Karpas-422 (cell line): ENCODE data around the gene RNFT2. TPM values are rescaled to one million over a fixed set of nuclear protein-coding genes. Genes with fewer than 3 reads are reported as not detected.

Experiments used
- DNase-seq: peaks from one replicate; pipeline ENCODE4 v3.0.0-alpha.2; 2015
- H2AFZ ChIP-seq: fragments of 200-600 bp; sonication (generic); 2 replicates; pipeline ENCODE4 v1.6.1; 2014; ENCODE audit warnings: antibody characterized with exemption, low read length, mixed read lengths
- H3K27ac ChIP-seq: fragments of 200-600 bp; sonication (generic); 2 replicates; pipeline ENCODE4 v1.5.1; 2014; ENCODE audit warnings: mild to moderate bottlenecking, low read length, moderate library complexity
- H3K27me3 ChIP-seq: fragments of 200-600 bp; sonication (generic); 2 replicates; pipeline ENCODE4 v1.6.1; 2014; ENCODE audit warnings: low read length, mixed read lengths
- H3K36me3 ChIP-seq: fragments of 200-600 bp; sonication (generic); 2 replicates; pipeline ENCODE4 v1.6.1; 2014; ENCODE audit warnings: low read length, mixed read lengths; ENCODE audit not compliant: insufficient read depth
- H3K4me1 ChIP-seq: fragments of 200-600 bp; sonication (generic); 2 replicates; pipeline ENCODE4 v1.6.1; 2014; ENCODE audit warnings: mild to moderate bottlenecking, low read length, mixed read lengths
- H3K4me2 ChIP-seq: fragments of 200-600 bp; sonication (generic); 2 replicates; pipeline ENCODE4 v1.6.1; 2014; ENCODE audit warnings: low read length, low read depth, mild to moderate bottlenecking; ENCODE audit not compliant: poor library complexity, severe bottlenecking
- H3K4me3 ChIP-seq: fragments of 200-600 bp; sonication (generic); 2 replicates; pipeline ENCODE4 v1.5.1; 2014; ENCODE audit warnings: mild to moderate bottlenecking, antibody characterized with exemption, low read length, mixed read lengths
- H3K79me2 ChIP-seq: fragments of 200-600 bp; sonication (generic); 2 replicates; pipeline ENCODE4 v1.6.1; 2014; ENCODE audit warnings: mild to moderate bottlenecking, low read length, mixed read lengths
- H3K9ac ChIP-seq: fragments of 200-600 bp; sonication (generic); 2 replicates; pipeline ENCODE4 v1.6.0; 2014; ENCODE audit warnings: low read length
- H3K9me2 ChIP-seq: fragments of 200-600 bp; sonication (generic), shearing (Covaris generic); replicated peaks from 2 replicates; pipeline ENCODE4 v1.6.0; 2014; ENCODE audit warnings: mild to moderate bottlenecking, low read length, moderate library complexity; ENCODE audit not compliant: insufficient read depth
- H3K9me3 ChIP-seq: fragments of 300-700, 200-600 bp; sonication (generic); 2 replicates; pipeline ENCODE4 v1.6.1; 2014; ENCODE audit warnings: low read length, mixed read lengths
- H4K20me1 ChIP-seq: fragments of 200-600 bp; sonication (generic); 2 replicates; pipeline ENCODE4 v1.6.1; 2014; ENCODE audit warnings: mild to moderate bottlenecking, antibody characterized with exemption, low read length, low read depth; ENCODE audit not compliant: insufficient read depth
- total RNA-seq: library from RNA; depleted of rRNA; stranded (reverse); fragments of >200 nt; shearing (Covaris generic); gene quantifications from 2 replicates; pipeline ENCODE4 v1.2.3, GENCODE V29; 2014; ENCODE audit warnings: low replicate concordance

The RNFT2 gene
- total RNA-seq, 1 experiment from 2014 or later: 6.7 TPM

DNA sequence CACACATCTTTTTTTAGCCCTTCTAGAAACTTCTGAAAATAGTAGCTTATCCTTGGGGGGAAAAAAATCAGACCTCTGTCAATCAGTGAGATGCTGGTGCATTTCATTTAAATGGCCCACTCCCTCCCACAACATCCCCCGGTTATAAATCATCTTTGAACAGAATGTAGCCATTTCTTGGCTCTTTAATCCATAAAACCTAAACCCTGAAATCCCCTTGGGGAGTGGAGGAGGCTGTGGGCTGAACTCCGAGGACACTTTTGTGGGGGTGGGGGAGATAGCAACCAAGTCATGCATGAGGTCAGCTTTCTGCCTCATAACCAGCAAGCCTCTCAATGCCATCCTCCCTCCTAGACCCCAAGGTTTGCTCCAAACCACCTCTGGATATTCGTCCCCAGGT is 122.1 kb downstream of the RNFT2 start:
- Histone ChIP-seq H2AFZ (no peak overlapping the region), H3K9me3 (no peaks in the 10 kb centered on the region), H4K20me1 (no peaks in the 10 kb centered on the region), H3K36me3 (no peaks in the 10 kb centered on the region), H3K27me3 (no peaks in the 10 kb centered on the region), H3K9me2 (no peaks in the 10 kb centered on the region), H3K79me2 (no peaks in the 10 kb centered on the region), H3K4me1 (peaks cover 53% of the 10 kb centered on the region), H3K27ac (no peak overlapping the region), H3K4me2 (peak overlapping the region; percentile 77), H3K4me3 (peak overlapping the region; percentile 54), H3K9ac (peak overlapping the region; percentile 30)
- no peak for DNase-seq

DNA sequence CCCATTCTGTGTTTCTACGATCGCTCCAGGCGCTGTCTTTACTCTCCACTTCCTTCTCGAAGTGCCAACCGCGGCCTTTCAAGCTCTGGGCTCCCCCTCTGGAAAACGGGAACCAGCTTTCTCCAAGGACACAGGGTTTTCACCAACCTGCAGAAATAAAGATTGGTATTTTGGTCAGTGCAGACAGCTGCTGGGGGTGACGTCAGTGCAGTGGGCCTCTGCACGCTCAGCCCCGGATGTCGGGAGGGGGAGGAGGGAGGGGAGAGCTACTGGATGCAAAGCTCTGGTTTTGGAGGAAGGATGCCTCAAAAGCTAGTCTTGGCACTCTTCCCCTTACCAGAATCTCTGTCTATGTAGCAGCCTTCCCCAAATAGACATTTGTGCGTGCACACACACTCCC is 123.2 kb downstream of the RNFT2 start:
- Histone ChIP-seq H3K4me3 (peak overlapping the region; percentile 54), H3K27ac (0 out of 2 replicates have a peak overlapping the region, but pooled peaks have one; percentile 12), H3K9me2 (no peaks in the 10 kb centered on the region), H3K9ac (peak overlapping the region; percentile 26), H4K20me1 (no peaks in the 10 kb centered on the region), H3K4me1 (peaks cover 53% of the 10 kb centered on the region), H3K4me2 (peak overlapping the region; percentile 77), H3K27me3 (no peaks in the 10 kb centered on the region), H2AFZ (no peak overlapping the region), H3K36me3 (no peaks in the 10 kb centered on the region), H3K9me3 (no peaks in the 10 kb centered on the region), H3K79me2 (no peaks in the 10 kb centered on the region)
- peak; percentile 95 for DNase-seq

DNA sequence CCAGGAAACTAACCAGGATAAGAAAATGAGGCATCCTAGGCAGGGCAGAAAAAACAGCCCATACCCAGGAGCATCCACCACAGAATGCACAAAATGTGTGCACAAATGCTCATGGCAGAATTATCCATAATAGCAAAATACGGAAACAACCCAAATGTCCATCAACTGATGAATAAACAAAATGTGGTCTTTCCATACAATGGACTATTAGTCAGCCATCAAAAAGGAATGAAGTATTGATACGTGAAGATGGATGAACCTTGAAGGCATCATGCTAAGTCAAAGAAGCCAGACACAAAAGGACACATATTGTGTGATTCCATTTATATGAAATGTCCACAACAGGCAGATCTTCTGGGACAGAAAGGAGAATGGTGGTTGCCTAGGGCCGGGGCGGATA is 124.1 kb downstream of the RNFT2 start:
- no peaks in the 10 kb centered on the region for H3K79me2 ChIP-seq
- no peak for DNase-seq
- H3K9me3 ChIP-seq: no peaks in the 10 kb centered on the region
- H4K20me1 ChIP-seq: no peaks in the 10 kb centered on the region
- no peaks in the 10 kb centered on the region for H3K27me3 ChIP-seq
- peak overlapping the region; percentile 77 for H3K4me2 ChIP-seq
- no peaks in the 10 kb centered on the region for H3K36me3 ChIP-seq
- peaks cover 50% of the 10 kb centered on the region for H3K4me1 ChIP-seq
- H3K4me3 ChIP-seq: peak overlapping the region; percentile 54; the same call in 1 of the 2 replicates
- no peak overlapping the region for H2AFZ ChIP-seq
- no peaks in the 10 kb centered on the region for H3K9me2 ChIP-seq
- no peak overlapping the region for H3K9ac ChIP-seq
- H3K27ac ChIP-seq: no peak overlapping the region

DNA sequence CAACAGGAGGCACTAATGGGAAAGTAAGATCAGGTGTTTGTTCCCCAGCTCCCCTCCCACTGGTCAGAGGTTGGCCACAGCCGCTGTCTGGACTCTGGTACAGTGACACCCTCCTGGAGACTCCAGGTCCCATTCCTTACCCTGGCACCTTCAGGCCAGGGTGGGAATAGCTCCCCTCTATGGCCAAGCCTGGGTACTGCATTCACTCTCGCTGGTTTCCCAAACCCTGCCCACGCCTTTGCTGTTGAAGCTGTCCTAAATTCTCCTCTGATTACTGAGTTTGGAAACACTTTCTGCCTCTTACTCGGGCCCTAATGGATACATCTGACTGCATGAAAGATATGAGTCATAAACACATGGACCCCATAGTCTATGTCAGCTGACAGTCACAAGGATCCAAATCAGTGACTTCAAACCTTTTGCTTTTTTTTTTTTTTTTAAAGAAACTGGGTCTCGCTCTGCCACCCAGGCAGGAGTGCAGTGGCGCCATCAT is 125.2 kb downstream of the RNFT2 start:
- Histone ChIP-seq H3K27me3 (no peaks in the 10 kb centered on the region), H3K9ac (no peak overlapping the region), H3K4me3 (no peak overlapping the region), H4K20me1 (no peaks in the 10 kb centered on the region), H3K4me1 (peaks cover 38% of the 10 kb centered on the region), H3K4me2 (no peak overlapping the region), H3K79me2 (no peaks in the 10 kb centered on the region), H3K27ac (no peak overlapping the region), H3K9me3 (no peaks in the 10 kb centered on the region), H2AFZ (no peak overlapping the region), H3K36me3 (no peaks in the 10 kb centered on the region), H3K9me2 (no peaks in the 10 kb centered on the region)
- DNase-seq: peak; percentile 81

DNA sequence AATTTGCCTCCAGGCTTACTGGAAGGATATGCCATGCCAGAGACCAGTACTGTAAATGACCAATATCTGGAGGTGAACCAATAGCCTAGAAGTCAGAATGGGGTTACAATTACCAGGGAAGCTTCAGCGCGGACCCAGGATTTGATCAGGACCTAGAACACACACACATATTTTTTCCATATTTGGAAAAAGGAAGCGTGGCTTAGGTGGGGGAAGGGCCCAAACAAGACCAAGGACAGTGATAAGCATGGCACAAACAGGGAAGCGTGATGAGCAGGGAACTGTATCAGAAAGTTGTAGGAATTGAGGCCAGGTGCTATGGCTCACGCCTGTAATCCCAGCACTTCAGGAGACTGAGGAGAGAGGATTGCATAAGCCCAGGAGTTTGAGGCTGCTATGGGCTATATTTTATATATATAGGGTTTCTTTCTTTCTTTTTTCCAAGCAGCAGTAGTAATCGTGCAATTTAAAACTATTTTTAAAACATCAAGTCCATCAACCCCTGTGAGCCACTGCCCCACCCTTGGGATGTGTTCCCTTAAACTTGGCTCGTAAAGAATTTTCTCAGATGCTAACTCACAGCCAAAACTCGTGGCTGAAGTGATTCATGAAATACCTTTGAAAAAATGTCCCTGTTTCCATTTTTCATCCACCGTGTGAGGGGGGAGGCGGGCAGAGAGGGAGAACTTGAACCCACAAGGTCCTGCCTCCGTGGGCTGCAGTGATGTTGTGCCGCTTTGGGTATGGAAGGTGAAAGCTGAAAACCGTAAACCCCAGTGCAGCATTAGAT is 126.5 kb downstream of the RNFT2 start:
- no peaks in the 10 kb centered on the region for H3K79me2 ChIP-seq
- no peaks in the 10 kb centered on the region for H3K36me3 ChIP-seq
- no peak overlapping the region for H3K9ac ChIP-seq
- H3K9me3 ChIP-seq: no peaks in the 10 kb centered on the region
- H3K4me1 ChIP-seq: peaks cover 26% of the 10 kb centered on the region
- H2AFZ ChIP-seq: no peak overlapping the region
- no peak overlapping the region for H3K27ac ChIP-seq
- no peak overlapping the region for H3K4me2 ChIP-seq
- H3K4me3 ChIP-seq: no peak overlapping the region
- no peak for DNase-seq
- H4K20me1 ChIP-seq: no peaks in the 10 kb centered on the region
- no peaks in the 10 kb centered on the region for H3K27me3 ChIP-seq
- no peaks in the 10 kb centered on the region for H3K9me2 ChIP-seq

DNA sequence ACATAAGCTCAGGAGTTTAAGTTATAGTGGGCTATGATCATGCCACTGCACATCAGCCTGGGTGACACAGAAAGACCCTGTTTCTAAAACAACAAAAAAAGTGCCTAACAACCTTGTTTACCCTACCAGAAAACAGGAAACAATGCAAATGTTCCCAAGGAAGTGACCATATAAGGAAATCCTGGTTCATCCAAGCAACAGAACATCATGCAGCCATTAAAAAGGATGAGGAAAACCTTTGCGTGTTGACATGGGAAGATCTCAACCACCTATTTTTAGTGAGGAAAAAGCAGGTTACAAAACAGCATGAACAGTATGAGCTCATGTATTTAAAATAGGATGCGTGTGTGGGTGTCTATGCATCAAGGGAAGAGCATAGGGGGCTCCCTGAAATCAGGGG is 129.4 kb downstream of the RNFT2 start:
- Histone ChIP-seq H3K27ac (no peak overlapping the region), H4K20me1 (no peaks in the 10 kb centered on the region), H3K4me2 (no peak overlapping the region), H2AFZ (no peak overlapping the region), H3K9me2 (no peaks in the 10 kb centered on the region), H3K4me1 (no peaks in the 10 kb centered on the region), H3K4me3 (no peak overlapping the region), H3K9ac (no peak overlapping the region), H3K27me3 (no peaks in the 10 kb centered on the region), H3K36me3 (no peaks in the 10 kb centered on the region), H3K9me3 (no peaks in the 10 kb centered on the region), H3K79me2 (no peaks in the 10 kb centered on the region)
- DNase-seq: no peak

- no peaks in the 10 kb centered on the region for H3K36me3 ChIP-seq
- no peaks in the 10 kb centered on the region for H3K9me3 ChIP-seq
- no peaks in the 10 kb centered on the region for H3K27me3 ChIP-seq
- H4K20me1 ChIP-seq: no peaks in the 10 kb centered on the region
- H3K4me1 ChIP-seq: no peaks in the 10 kb centered on the region
- H3K9me2 ChIP-seq: no peaks in the 10 kb centered on the region
- no peak for DNase-seq
- H3K4me2 ChIP-seq: no peak overlapping the region
- no peak overlapping the region for H2AFZ ChIP-seq
- H3K4me3 ChIP-seq: no peak overlapping the region
- H3K27ac ChIP-seq: no peak overlapping the region
- H3K9ac ChIP-seq: no peak overlapping the region
- H3K79me2 ChIP-seq: no peaks in the 10 kb centered on the region
Observed at GRCh38 chr12:116870306-116870705, 132.2 kb downstream of the RNFT2 start.

- Histone ChIP-seq H3K9me2 (no peaks in the 10 kb centered on the region), H3K9ac (no peak overlapping the region), H3K36me3 (no peaks in the 10 kb centered on the region), H3K27ac (no peak overlapping the region), H3K79me2 (no peaks in the 10 kb centered on the region), H3K27me3 (no peaks in the 10 kb centered on the region), H4K20me1 (no peaks in the 10 kb centered on the region), H3K4me3 (no peak overlapping the region), H3K4me1 (peaks cover 11% of the 10 kb centered on the region), H3K9me3 (no peaks in the 10 kb centered on the region), H2AFZ (no peak overlapping the region), H3K4me2 (no peak overlapping the region)
- DNase-seq: no peak
Observed at GRCh38 chr12:116874324-116874995, 136.3 kb downstream of the RNFT2 start.
